Globus pallidus (tissue), 1 donor: Measurements from ENCODE around the gene PHKA2.
"Not testable (repeated sequence)": the region's sequence is repeated elsewhere in the genome, so short reads cannot be mapped to it uniquely, and the experiment has no call there.

ENCODE experiments used
- DNase-seq: peaks from one replicate; pipeline ENCODE4 v3.0.0-alpha.2; 2015; ENCODE audit warnings: low spot score

Gene PHKA2

GRCh38 chrX:18864390-18864920, 119.5 kb downstream of the PHKA2 start:
- DNase-seq, result no peak

DNA sequence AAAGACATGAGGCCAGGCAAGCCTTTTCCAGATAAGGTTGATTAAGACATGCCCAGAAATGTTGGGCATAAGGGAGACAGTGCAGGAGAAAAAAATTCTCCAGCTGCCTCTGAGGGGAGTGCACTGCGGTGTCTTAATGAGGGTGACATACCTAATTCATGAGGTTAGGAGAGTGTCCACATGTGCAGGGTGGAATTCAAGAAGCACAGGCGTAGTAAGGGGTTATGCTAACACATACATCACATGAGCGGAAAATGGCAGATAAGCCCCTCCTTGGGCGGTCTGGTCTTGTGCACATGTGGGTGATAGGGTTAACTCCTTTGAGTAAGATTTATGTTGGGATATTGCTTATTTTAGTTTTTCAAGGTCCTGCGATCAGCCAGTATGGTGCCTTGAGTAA, 122.4 kb downstream of the PHKA2 start:
- no peak for DNase-seq

- no peak for DNase-seq
Observed at GRCh38 chrX:18856645-18856997, 127.3 kb downstream of the PHKA2 start.

GRCh38 chrX:18855919-18856644, 127.8 kb downstream of the PHKA2 start:
- no peak for DNase-seq

- DNase-seq, result not testable (repeated sequence)
Observed at GRCh38 chrX:18847901-18848300, 136.0 kb downstream of the PHKA2 start.
